ENCODE data around the gene CEP83.
"Not testable (repeated sequence)": the region's sequence is repeated elsewhere in the genome, so short reads cannot be mapped to it uniquely, and the experiment has no call there.

The CEP83 gene

DNA sequence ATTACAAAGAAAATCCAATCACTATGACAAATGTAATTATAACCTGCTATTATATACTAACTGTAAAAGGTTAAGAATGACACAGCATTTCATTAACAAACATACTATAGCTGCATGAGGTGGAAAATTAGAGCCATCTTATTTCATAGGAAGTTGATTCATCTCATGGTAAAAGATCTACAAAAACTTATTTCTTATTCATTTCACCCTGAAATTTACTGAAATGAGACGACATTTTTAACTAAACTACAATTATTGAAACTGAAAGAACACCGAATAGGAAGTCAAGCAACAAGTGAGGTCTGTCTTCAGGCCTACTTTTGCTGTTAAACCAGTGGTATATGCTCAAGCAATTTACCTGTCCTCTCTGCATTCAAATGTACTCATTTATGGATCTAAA is 87.2 kb downstream of the CEP83 start:
- no peak for DNase-seq

DNA sequence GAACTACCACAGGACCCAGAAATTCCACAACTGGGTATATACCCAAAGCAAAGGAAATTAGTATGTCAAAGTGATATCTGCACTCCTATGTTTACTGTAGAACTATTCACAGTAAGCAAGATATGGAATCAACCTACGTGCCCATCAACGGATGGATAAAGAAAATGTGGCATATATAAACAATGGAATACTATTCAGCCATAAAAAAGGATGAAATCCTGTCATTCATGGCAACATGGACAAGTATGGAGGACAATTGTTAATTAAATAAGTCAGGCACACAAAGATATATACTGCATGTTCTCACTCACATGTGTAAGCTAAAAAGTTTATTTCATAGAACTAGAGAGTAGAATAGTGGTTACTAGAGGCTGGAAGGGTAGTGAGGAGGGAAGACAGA is 97.0 kb downstream of the CEP83 start:
- DNase-seq: no peak

DNA sequence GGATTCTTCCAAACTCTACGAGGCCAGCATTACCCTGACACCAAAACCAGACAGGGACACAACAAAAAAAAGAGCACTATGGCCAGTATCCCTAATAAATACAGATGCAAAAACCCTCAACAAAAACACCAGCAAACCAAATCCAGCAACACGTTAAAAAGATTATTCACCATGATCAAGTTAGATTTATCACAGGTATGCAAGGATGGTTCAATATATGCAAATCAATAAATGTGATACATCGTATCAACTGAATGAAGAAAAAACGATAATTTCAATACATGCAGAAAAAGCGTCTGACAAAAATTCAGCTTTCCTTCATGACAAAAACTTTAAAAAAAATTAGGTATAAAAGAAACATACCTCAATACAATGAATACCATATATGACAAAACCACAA is 99.9 kb downstream of the CEP83 start:
- no peak for DNase-seq

DNA sequence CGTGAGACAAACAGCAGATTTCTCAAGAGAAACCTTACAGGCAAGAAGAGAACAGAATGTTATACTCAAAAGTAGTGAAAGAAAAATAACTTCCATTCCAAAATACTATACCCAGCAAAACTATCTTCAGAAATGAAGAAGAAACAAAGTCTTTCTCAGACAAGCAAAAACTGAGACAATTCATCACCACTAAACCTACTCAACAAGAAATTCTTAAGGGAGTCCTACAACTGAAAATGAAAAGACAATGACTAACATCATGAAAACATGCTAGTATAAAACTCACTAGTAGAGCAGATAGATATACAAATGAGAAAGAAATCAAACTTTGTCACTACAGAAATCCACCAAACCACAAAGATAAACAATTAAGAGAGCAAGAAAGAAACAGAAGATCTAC is 106.5 kb downstream of the CEP83 start:
- DNase-seq: no peak

DNA sequence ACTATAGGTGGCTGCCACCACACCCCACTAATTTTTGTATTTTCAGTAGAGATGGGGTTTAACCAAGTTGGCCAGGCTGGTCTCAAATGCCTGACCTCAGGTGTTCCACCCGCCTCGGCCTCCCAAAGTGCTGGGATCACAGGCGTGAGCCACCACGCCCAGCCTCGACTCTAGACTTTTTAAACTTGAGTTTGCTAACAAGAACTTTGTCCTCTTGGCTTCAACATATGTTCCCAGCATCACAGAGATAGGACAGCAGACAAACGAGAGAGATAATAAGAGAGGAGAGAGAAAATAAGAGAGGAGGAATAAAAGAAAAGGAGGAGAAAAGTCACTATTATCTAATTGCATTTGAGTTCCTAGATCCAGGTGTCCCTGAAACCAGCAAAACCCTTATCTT is 119.1 kb downstream of the CEP83 start:
- DNase-seq: no peak

DNA sequence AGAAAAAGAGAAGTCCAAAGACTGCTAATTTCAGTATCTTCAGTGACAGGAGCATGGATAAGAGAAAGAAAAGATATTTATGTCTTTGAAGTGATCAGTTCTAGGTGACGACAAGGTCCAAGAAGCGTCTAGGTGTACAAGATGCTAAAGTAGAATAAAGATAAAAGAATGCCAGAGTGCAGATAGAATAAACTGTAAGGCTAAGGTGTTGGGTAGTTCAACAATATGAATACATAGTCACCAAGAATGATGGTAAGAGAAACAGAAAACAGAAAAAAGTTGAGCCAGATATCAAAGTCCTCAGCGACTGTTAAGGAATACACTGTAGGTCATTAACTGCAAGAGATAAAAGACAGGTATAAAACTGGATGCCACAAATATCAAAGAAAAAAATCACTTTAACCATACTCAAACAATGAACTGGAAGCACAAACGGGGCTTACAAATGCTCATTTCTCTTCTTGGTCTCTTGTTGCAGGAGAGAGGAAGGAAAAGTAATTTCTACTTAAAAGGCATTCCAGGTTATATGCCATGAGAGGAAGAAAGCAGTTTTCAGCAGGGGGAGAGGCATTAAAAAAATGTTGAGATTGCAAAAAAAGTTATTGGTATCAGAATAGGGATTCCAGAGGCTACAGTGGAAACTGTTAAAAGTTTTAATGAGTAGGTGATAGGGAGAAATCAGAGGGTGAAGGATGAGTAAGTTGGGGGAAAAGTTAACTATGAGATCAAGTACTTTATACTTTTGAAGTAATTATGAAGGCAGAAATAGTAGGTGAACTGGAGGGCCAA is 121.5 kb downstream of the CEP83 start:
- DNase-seq: no peak

DNA sequence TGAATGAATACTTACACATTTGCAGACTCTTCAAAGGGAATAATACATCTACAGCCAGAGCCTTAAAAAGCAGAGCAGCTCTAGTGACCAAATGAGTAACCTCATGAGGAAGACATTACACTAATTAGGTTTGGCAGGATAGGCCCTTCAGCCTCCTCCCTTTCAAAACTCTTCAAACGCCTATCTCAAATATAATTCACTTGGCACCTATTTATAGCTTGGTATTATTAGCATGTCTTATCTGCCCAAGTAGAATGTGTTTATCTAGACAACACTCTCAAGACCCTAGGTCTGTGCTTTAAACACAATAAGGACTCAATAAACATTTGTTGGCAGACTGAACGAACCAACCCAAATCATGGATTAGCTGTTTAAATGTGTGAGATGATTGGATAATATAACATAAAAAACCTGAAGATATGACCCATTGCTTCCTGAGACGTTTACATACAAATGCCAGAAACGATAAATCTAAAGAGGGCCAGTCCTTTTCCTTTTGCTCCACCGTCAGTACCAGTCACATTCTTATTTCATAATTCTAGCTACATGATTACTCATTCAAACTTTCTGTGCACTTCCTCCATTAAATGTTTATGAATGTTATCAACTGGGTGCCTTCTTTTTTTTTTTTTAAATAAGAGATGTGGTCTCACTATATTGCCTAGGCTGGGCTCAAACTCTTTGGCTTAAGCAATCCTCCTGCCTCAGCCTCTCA is 123.3 kb downstream of the CEP83 start:
- peak; percentile 2 for DNase-seq

DNA sequence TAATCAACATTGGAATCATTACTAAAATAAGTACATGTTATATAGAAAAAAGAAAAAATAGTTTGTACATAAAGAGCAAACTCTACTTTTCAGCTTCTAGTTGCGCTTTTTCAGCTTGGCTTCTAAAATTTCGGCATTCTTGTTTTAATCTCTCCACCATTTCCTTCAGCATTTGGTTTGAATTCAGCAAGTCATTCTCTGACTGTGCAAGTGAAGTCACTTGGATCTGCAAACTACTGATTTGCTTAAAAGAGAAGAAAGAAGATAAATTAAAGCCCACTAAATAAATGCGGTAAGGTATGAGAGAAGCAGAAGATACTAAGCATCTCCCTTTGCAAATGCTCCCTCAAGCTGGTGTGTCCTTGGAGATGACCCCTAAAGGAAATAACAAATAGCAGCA is 126.3 kb downstream of the CEP83 start:
- no peak for DNase-seq

DNA sequence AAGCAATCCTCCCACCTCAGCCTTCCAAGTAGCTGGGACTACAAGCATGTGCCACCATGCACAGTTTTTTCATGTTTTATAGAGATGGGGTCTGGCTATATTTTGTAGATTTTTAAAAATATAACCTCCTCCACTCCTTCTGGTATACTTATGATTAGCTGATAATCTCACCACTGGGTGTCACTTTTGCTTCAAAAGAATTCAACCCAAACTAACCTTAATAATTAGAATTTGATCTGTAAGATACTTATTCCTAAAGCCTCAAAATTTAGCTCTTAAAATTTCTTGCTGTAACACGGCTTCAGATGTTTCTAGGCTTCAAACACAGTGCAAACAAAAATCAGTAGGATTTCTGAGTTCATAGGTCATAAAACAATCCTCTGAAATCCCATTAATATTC is 130.3 kb downstream of the CEP83 start:
- DNase-seq: no peak

DNA sequence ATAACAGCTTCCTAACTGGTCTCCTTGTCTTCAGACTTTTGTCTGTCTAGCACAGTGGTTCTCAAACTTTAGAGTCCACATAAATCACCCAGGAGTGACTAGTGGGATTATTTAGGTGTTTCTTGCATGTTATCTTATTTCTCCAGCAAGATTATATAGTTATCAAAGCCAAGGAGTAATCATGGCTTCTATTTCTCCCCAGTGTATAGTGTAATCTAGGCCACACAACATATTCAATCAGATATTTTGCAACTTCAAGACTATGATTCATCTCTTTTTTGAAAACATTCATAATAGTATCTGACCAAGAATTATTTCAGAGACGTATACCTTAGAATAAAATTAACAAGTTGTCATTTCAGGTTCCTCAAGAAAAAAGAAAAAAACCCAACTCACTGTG is 131.9 kb downstream of the CEP83 start:
- DNase-seq: no peak

DNA sequence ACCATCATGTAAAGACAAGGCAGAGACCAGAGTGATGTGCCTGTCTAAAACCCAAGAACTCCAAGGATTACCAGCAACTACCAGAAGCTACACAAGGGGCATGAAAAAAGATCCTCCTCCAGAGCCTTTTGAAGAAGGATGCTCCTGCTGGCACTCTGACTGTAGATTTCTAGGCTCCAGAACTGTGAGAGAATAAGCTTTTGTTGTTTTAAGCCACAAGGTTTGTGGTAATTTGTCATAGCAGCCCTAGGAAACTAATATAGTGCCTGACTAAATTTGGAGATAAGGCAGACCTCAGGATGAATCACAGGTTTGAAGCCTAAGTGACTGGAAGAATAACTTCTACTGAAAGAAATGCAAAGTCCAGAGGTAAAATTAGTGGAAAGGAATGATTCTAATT is 132.9 kb downstream of the CEP83 start:
- DNase-seq: no peak

DNA sequence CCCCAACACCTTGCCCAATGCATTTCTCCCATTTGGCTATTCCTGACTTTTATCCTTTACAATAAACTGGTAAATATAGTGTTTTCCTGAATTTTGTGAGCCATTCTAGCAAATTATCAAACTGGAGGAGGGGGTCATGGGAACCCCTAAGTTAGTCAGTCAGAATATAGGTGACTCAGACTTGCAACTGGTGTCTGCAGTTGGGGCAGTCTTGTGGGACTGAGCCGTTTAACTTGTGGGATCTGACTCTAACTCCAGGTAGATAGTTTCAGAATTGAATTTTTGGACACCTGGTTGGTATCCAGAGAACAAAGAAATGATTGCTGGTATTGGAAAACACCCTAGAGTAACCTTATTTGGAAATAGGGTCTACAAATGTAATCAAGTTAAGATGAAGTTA is 133.4 kb downstream of the CEP83 start:
- DNase-seq: no peak

DNA sequence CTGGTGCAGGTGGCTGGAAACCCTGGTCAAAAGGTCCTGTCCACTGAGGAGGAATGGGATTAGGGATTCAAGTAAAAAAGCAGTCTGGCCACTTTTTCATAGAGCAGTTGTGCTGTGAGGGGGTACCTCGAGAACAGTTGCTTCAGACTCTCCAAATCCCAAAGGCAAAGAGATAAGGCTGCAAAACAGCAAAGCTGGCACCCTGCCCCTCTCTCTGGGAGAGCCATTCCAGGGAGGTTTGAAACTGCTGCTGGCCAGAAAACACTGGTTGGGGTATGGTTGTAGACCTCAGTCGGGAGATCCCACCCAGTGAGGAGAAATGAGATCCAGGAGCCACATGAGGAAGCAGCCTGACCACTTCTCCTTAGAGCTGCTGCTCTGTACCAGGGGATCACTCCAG is 137.3 kb downstream of the CEP83 start:
- no peak for DNase-seq

DNA sequence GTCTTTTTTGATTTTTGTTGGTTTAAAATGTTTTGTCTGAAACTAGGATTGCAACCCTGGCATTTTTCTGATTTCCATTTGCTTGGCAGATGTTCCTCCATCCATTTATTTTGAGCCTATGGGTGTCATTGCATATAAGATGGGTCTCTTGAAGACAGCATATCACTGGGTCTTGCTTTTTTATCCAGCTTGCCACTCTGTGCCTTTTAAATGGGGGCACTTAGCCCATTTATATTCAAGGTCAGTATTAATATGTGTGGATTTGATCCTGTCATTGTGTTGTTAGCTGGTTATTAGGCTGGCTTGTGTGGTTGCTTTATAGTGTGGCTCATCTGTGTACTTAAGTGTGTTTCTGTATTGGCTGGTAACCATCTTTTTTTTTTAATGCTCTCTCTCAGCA is 139.6 kb downstream of the CEP83 start:
- no peak for DNase-seq

DNA sequence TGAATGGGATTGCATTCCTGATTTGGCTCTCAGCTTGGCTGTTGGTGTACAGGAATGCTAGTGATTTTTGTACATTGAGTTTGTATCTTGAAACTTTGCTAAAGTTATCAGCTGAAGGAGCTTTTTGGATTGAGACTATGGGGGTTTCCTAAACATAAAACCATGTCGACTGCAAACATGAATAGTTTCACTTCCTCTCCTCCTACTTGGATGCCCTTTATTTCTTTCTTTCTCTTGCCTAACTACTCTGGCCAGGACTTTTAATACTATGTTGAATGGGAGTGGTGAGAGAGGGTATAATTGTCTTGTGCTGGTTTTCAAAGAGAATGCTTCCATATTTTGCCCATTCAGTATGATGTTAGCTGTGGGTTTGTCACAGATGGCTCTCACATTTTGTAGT is 141.5 kb downstream of the CEP83 start:
- no peak for DNase-seq

DNA sequence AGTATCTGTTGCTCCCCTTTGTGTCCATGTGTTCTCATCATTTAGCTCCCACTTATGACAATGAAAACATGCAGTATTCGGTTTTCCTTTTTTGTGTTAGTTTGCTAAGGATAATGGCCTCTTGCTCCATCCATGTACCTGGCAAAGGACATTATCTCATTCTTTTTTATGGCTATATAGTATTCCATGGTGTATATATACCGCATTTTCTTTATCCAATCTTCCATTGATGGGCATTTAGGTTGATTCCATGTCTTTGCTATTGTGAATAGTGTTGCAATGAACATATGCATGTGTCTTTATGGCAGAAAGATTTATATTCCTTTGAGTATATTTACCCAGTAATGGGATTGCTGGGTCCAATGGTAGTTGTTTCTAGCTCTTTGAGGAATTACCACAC is 143.1 kb downstream of the CEP83 start:
- not testable (repeated sequence) for DNase-seq

DNA sequence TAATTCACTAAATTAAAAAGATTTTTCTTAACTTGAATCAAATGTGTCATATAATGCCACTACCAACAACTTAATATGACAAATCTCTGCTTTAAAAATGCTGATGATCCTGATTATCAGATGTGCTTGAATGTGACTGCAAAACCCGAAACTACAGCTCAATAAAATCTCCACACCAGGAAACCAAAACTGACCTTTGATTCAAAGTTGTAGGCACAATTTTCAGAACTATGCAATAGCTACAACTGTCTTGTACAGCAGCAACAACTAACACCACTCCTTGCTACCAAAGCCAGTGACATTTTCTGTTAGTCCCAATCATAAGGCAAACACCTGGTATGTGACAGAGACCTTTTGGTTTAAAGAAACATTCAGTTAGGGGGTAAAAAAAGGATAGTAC is 147.3 kb downstream of the CEP83 start:
- no peak for DNase-seq

DNA sequence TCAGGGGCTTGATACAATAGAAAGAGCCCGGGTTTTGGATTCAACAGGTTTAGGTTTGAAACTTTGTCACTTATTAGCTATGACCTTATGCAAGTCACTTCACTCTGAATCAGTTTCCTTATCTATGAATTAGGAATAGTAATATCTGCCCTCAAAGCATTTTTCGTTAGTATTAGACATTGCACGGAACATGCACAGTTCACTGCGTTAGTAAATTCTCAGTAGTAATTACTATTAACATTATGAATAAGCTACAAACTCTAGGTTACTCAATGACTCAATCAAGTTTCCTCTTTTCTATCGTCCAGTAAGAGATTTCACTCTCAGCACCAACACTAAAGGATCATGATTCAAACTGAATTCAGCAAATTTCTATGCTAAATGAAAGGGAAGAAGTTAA is 150.3 kb downstream of the CEP83 start:
- DNase-seq: no peak

DNA sequence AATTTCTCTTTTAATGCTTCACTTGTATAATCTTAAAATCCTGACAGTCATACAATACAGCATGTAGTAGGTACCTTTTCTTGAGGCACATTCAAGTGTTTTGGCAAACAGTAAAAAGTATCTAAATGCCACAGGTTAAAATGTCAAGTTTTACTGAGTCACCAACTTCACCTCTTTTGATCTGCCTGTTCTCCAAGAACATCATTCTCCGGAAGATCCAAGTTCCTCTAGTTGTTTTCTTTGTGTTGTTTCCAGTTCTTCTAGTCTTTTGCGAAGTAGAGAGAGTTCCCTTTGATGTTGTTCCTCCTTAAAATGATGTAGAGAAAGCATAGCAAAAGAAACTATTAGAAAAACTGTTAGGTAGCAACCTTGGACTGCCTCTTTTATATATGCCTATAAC is 151.1 kb downstream of the CEP83 start:
- no peak for DNase-seq

DNA sequence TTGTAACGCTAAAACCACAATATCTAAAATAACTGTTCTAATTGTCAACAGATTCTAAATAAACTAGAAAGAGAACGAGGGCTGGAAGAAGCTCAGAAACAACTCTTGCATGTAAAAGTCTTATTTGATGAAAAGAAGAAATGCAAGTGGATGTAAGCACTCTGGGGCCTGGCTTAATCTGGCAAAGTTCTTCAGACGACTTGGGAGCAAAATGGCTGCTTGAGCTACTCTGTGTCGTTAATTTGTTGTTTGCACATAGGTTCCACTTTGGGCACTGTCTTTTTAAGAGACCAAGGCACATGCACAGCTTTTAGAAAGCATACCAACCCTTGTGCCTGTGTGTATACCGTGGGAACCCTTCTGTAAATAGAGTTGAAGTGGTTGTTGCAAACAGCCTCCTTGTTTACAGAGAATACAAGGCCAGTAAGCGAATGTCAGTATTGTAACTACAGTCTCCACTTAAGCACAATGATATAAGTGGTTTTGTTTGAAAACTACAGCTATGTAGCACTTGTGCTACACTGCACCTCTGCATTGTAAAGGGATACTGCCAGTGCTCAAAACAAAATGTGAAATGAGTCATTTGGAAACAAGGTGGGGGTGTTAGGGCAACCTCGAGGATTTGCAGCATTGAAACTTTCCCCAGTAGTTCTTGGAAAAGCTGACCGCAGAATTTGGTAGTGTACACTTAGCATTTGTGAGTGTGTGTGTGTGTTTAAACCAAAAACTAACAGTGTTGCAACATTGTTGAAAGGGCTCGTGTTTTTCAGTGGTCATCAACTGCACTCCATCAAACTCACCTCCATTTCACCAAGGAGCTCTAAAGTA is 154.3 kb downstream of the CEP83 start:
- peak; percentile 86 for DNase-seq

DNA sequence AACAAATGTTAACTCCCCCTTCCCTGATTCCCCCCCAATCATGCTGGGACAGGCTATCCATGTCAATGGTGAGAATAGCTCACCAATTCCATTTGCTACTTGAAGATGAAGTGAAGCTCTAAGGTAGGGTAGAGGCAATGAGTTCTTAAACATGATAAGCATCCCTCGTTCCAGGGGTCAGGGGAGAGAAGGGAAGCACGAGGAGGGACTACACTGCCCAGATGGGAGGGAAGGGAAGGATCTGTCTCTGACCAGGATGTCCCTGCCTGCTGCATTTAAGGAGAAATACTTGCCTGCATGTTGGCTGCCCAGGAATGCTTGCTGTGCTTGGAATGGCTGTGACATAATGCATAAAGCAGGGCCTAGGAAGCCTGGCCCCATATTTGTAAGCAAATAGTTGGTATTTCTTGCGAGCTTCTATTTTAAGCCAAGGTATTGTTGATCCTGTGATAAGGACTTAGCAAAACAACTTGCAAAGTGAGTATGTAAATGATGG is 155.1 kb downstream of the CEP83 start:
- DNase-seq: no peak

DNA sequence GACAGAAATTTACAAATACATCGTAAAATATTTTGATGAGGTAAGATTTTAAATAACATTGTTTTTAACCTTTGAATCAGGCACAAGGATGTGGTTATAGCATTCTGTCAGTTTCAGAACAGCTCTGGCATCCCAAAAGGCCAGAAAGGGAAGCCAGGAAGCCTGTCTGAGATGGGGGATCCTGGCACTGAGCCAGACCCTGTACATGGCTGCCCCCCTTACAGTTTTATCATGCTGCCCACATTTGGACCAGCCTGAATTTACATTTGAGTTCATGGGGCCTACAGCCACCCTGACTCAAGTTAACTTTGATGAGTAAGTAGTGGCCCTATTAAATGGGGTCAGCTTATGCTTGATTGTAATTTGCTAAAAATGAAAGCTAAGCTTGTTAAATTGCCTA is 155.7 kb downstream of the CEP83 start:
- no peak for DNase-seq

DNA sequence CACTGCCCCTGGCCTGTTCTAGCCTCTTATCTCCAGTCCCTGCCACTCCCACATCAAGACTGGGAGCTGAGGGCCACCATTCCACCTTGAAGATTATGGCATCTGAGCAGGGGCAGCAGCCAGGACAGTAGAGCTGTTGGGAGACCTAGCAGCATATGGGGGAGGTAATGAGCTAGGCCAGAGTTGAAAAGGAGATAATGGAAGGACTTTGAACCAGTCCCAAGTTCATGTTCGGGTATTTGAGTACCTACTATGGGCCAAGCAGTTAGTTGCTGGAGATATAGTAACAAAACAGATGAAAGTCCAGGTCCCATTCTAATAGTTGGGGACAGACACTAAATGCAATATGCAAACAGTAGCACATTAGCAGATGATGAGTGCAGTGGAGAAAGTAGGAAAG is 159.8 kb downstream of the CEP83 start:
- no peak for DNase-seq
